ENCODE results near the gene FSD2. TPM values are rescaled to one million over a fixed set of nuclear protein-coding genes. Genes with fewer than 3 reads are reported as not detected.

Gene FSD2
- total RNA-seq, 1 donor from 2014 or later, result not detected

- H3K4me3 Mint-ChIP-seq, result no peak overlapping the region
- H3K4me1 Mint-ChIP-seq, result no peaks in the 10 kb centered on the region
- peaks cover 25% of the 10 kb centered on the region for H3K27me3 Mint-ChIP-seq (ENCODE audit: low read depth)
- no peak for DNase-seq (ENCODE audit: low spot score in 2 of 2, unreplicated experiment in 2 of 2)
- H3K9me3 Mint-ChIP-seq, result peaks cover 13% of the 10 kb centered on the region
- peaks cover 4% of the 10 kb centered on the region for H3K36me3 Mint-ChIP-seq
- no peak overlapping the region for H3K27ac Mint-ChIP-seq
- TF ChIP-seq CTCF (IDR thresholded peaks at IDR 0.05; ENCODE audit: unreplicated experiment), result no peak
Measured at GRCh38 chr15:82788496-82788895, 17.4 kb downstream of the FSD2 start.

- peaks cover 10% of the 10 kb centered on the region for H3K9me3 Mint-ChIP-seq
Measured at GRCh38 chr15:82781349-82781748, 24.5 kb downstream of the FSD2 start.

GRCh38 chr15:82778755-82779154, 27.1 kb downstream of the FSD2 start:
- TF ChIP-seq CTCF (IDR thresholded peaks at IDR 0.05; ENCODE audit: unreplicated experiment), result no peak
- H3K36me3 Mint-ChIP-seq, result no peaks in the 10 kb centered on the region
- peaks cover 13% of the 10 kb centered on the region for H3K9me3 Mint-ChIP-seq
- no peak overlapping the region for H3K4me3 Mint-ChIP-seq
- DNase-seq (ENCODE audit: low spot score in 2 of 2, unreplicated experiment in 2 of 2), result no peak
- H3K4me1 Mint-ChIP-seq, result no peaks in the 10 kb centered on the region
- no peak overlapping the region for H3K27ac Mint-ChIP-seq
- H3K27me3 Mint-ChIP-seq (ENCODE audit: low read depth), result no peaks in the 10 kb centered on the region

More at GRCh38 chr15:82781349-82781748, 24.5 kb downstream of the FSD2 start:
- no peak for TF ChIP-seq CTCF (IDR thresholded peaks at IDR 0.05; ENCODE audit: unreplicated experiment)
- no peaks in the 10 kb centered on the region for H3K4me1 Mint-ChIP-seq
- no peak for DNase-seq (ENCODE audit: low spot score in 2 of 2, unreplicated experiment in 2 of 2)
- peaks cover 2% of the 10 kb centered on the region for H3K36me3 Mint-ChIP-seq
- no peak overlapping the region for H3K27ac Mint-ChIP-seq
- H3K27me3 Mint-ChIP-seq (ENCODE audit: low read depth), result peaks cover 8% of the 10 kb centered on the region
- no peak overlapping the region for H3K4me3 Mint-ChIP-seq

- Mint-ChIP-seq H3K27ac (no peak overlapping the region), H3K4me3 (no peak overlapping the region), H3K36me3 (no peaks in the 10 kb centered on the region), H3K27me3 (ENCODE audit: low read depth) (no peaks in the 10 kb centered on the region), H3K9me3 (peaks cover 13% of the 10 kb centered on the region), H3K4me1 (no peaks in the 10 kb centered on the region)
- TF ChIP-seq CTCF (IDR thresholded peaks at IDR 0.05; ENCODE audit: unreplicated experiment), result no peak
- no peak for DNase-seq (ENCODE audit: low spot score in 2 of 2, unreplicated experiment in 2 of 2)
Measured at GRCh38 chr15:82774496-82774895, 31.4 kb downstream of the FSD2 start.

GRCh38 chr15:82771789-82772607, 33.9 kb downstream of the FSD2 start:
- no peaks in the 10 kb centered on the region for H3K4me1 Mint-ChIP-seq
- H3K36me3 Mint-ChIP-seq, result no peaks in the 10 kb centered on the region
- H3K9me3 Mint-ChIP-seq, result peaks cover 9% of the 10 kb centered on the region
- H3K4me3 Mint-ChIP-seq, result no peak overlapping the region
- no peak for TF ChIP-seq CTCF (IDR thresholded peaks at IDR 0.05; ENCODE audit: unreplicated experiment)
- DNase-seq (ENCODE audit: low spot score in 2 of 2, unreplicated experiment in 2 of 2), result no peak
- no peak overlapping the region for H3K27ac Mint-ChIP-seq
- H3K27me3 Mint-ChIP-seq (ENCODE audit: low read depth), result no peaks in the 10 kb centered on the region
